ENCODE measurements around the gene PRDM16.
A peak's percentile ranks its signal among the peaks of the same experiment; 100 is the strongest.

The PRDM16 gene

DNA sequence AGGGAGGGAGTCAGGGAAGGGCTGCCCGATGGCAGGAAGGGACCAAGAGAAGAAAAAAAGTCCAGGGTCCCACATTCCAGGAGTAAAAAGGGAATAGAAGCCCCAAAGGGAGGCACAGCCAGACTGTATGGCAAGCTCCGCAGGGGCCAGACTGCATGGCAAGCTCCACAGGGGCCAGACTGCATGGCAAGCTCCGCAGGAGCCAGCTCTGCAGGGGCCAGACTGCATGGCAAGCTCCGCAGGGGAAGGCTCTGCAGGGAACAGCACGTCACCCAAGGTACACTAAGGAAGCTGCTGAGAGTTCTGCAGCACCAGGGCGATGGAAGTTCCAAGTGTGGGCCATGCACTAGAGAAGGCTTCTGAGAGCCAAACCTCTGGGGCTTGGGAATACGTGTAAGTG is 228.8 kb downstream of the PRDM16 start:
- Histone ChIP-seq H3K27me3 (ENCODE audit: control insufficient read depth in 1 of 2, insufficient read depth in 2 of 2, low read length in 2 of 2) (peaks cover 0 to 2% of the 10 kb centered on the region in 2 donors), H3K9me3 (ENCODE audit: control insufficient read depth in 2 of 2, low read length in 2 of 2) (peaks cover 0 to 4% of the 10 kb centered on the region in 2 donors), H3K36me3 (ENCODE audit: control insufficient read depth in 2 of 2, insufficient read depth in 2 of 2, low read length in 2 of 2) (no peaks in the 10 kb centered on the region), H3K9ac (ENCODE audit: low read length in 2 of 2) (no peak overlapping the region), H3K4me3 (ENCODE audit: low read length in 2 of 2) (no peak overlapping the region), H3K27ac (ENCODE audit: low read length) (no peak overlapping the region), H3K4me1 (ENCODE audit: control insufficient read depth, insufficient read depth, low read length) (no peaks in the 10 kb centered on the region)

DNA sequence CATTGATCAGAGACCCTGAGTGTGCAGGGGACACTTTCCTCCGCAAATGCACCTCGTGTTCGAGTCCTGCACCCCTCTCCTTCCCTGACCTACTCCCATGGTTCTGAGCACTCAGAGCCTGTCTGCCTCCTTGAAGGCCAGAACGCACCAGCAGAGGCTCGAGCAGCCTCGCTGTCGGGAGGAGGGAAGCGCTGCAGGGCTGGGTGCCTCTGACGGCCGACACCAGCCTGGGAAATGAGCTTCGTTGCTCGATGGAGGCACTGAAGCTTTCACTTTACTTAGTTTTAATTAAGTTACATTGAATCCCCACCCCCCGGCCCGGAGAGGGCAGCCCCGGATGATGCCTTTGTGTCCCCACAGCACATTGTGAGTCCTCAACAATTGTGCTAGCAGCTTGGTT is 229.2 kb downstream of the PRDM16 start:
- no peak overlapping the region for H3K4me3 ChIP-seq (ENCODE audit: low read length in 2 of 2)
- H3K36me3 ChIP-seq (ENCODE audit: control insufficient read depth in 2 of 2, insufficient read depth in 2 of 2, low read length in 2 of 2): no peaks in the 10 kb centered on the region
- H3K27ac ChIP-seq (ENCODE audit: low read length): no peak overlapping the region
- peaks cover 0 to 2% of the 10 kb centered on the region in 2 donors for H3K27me3 ChIP-seq (ENCODE audit: control insufficient read depth in 1 of 2, insufficient read depth in 2 of 2, low read length in 2 of 2)
- peaks cover 0 to 4% of the 10 kb centered on the region in 2 donors for H3K9me3 ChIP-seq (ENCODE audit: control insufficient read depth in 2 of 2, low read length in 2 of 2)
- H3K9ac ChIP-seq (ENCODE audit: low read length in 2 of 2): no peak overlapping the region
- no peaks in the 10 kb centered on the region for H3K4me1 ChIP-seq (ENCODE audit: control insufficient read depth, insufficient read depth, low read length)

DNA sequence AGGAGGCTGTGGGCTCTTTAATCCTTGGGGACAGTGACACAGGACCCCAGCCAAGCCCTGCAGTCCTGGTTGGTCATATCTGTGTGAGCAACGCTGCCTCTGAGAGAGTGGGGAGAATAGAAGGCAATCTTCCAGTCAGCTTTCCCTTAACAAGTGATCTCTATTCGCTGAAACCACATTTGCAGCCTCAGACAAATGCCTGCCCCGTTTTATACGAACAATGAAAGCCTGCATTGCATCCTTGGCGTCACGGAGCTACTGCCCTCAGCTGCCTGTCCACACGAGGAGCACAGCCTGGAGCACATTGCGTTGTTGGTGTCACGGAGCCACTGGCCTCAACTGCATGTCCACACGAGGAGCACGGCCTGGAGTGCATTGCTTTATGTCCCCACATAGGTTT is 235.2 kb downstream of the PRDM16 start:
- no peaks in the 10 kb centered on the region for H3K27me3 ChIP-seq (ENCODE audit: control insufficient read depth in 1 of 2, insufficient read depth in 2 of 2, low read length in 2 of 2)
- H3K9me3 ChIP-seq (ENCODE audit: control insufficient read depth in 2 of 2, low read length in 2 of 2): peaks cover 0 to 4% of the 10 kb centered on the region in 2 donors
- H3K4me1 ChIP-seq (ENCODE audit: control insufficient read depth, insufficient read depth, low read length): no peaks in the 10 kb centered on the region
- H3K27ac ChIP-seq (ENCODE audit: low read length): no peak overlapping the region
- H3K4me3 ChIP-seq (ENCODE audit: low read length in 2 of 2): no peak overlapping the region
- no peak overlapping the region for H3K9ac ChIP-seq (ENCODE audit: low read length in 2 of 2)
- H3K36me3 ChIP-seq (ENCODE audit: control insufficient read depth in 2 of 2, insufficient read depth in 2 of 2, low read length in 2 of 2): no peaks in the 10 kb centered on the region

DNA sequence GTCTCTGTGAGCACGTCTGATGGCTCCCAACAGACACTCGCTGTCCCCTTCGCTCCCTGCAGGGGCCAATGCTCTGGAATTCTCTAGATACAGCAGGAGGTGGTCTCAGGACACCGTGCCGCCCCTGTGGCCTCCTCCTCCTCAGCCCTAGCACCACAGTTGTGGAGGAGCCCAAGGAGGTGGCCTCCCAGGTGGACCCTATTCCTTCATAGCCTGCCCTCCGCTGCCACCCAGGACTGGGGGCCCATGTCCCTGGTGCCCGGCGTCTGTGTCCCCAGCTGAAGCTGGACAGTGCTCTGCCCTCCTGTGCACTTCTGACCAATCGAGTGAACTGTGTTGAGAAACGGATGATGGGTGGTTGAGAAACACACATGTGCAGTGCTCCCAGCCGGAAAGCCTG is 235.7 kb downstream of the PRDM16 start:
- Histone ChIP-seq H3K4me3 (ENCODE audit: low read length in 2 of 2) (no peak overlapping the region), H3K4me1 (ENCODE audit: control insufficient read depth, insufficient read depth, low read length) (no peaks in the 10 kb centered on the region), H3K27me3 (ENCODE audit: control insufficient read depth in 1 of 2, insufficient read depth in 2 of 2, low read length in 2 of 2) (no peaks in the 10 kb centered on the region), H3K9me3 (ENCODE audit: control insufficient read depth in 2 of 2, low read length in 2 of 2) (peaks cover 0 to 4% of the 10 kb centered on the region in 2 donors), H3K27ac (ENCODE audit: low read length) (no peak overlapping the region), H3K9ac (ENCODE audit: low read length in 2 of 2) (no peak overlapping the region), H3K36me3 (ENCODE audit: control insufficient read depth in 2 of 2, insufficient read depth in 2 of 2, low read length in 2 of 2) (no peaks in the 10 kb centered on the region)

DNA sequence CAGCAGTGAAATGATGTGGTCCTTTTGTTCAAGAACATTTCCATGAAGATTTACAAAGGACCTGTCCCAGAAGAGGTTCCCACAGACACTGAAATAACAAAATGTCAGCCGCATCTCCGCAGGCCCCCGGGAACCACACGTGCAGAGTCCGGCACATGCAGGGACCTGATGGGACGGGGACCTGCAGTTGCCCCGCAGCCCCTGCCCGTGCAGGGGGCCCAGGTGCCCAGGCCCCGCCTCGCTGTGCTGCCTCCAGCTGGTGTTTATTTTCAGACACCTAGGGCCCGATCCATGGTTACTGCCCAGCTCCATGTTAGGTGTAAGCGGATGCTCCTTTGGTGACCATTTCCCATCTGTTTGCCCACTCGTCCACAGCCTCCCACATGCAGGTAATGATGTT is 236.2 kb downstream of the PRDM16 start:
- Histone ChIP-seq H3K36me3 (ENCODE audit: control insufficient read depth in 2 of 2, insufficient read depth in 2 of 2, low read length in 2 of 2) (no peaks in the 10 kb centered on the region), H3K9ac (ENCODE audit: low read length in 2 of 2) (no peak overlapping the region), H3K9me3 (ENCODE audit: control insufficient read depth in 2 of 2, low read length in 2 of 2) (peaks cover 0 to 4% of the 10 kb centered on the region in 2 donors), H3K27ac (ENCODE audit: low read length) (no peak overlapping the region), H3K4me3 (ENCODE audit: low read length in 2 of 2) (no peak overlapping the region), H3K27me3 (ENCODE audit: control insufficient read depth in 1 of 2, insufficient read depth in 2 of 2, low read length in 2 of 2) (no peaks in the 10 kb centered on the region), H3K4me1 (ENCODE audit: control insufficient read depth, insufficient read depth, low read length) (no peaks in the 10 kb centered on the region)

DNA sequence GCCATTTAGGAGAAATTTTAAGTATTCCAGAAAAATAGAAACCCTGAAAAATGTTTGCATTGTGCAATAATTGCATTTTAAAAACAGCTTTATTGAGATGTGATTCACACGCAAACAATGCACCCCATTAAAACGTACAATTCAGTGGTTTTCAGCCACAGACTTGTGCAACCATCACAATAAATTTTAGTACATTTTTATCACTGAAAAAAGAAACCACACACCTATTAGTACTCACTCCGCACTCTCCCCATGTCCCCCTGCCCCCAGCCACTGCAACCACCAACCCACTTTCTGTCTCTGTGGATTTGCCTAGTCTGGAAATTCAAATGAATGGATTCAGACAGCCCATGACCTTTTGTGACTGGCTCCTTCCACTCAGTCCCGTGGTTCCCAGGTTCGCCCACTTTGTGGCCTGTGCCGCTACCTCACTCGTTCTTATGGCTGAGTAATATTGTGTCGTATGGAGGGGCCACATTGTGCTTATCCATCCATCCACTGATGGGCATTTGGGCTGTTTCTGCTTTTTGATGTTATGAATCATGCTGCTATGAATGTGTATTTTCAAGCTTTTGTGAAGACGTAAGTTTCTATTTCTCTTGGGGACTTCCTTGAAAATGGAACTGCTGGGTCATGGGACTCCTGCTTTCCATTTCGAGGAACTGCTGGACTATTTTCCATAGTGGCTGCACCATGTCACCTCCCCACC is 237.7 kb downstream of the PRDM16 start:
- no peak overlapping the region for H3K4me3 ChIP-seq (ENCODE audit: low read length in 2 of 2)
- no peak overlapping the region for H3K27ac ChIP-seq (ENCODE audit: low read length)
- H3K27me3 ChIP-seq (ENCODE audit: control insufficient read depth in 1 of 2, insufficient read depth in 2 of 2, low read length in 2 of 2): no peaks in the 10 kb centered on the region
- H3K9ac ChIP-seq (ENCODE audit: low read length in 2 of 2): no peak overlapping the region
- no peaks in the 10 kb centered on the region for H3K36me3 ChIP-seq (ENCODE audit: control insufficient read depth in 2 of 2, insufficient read depth in 2 of 2, low read length in 2 of 2)
- peaks cover 4% of the 10 kb centered on the region for H3K4me1 ChIP-seq (ENCODE audit: control insufficient read depth, insufficient read depth, low read length)
- H3K9me3 ChIP-seq (ENCODE audit: control insufficient read depth in 2 of 2, low read length in 2 of 2): peaks cover 0 to 2% of the 10 kb centered on the region in 2 donors

DNA sequence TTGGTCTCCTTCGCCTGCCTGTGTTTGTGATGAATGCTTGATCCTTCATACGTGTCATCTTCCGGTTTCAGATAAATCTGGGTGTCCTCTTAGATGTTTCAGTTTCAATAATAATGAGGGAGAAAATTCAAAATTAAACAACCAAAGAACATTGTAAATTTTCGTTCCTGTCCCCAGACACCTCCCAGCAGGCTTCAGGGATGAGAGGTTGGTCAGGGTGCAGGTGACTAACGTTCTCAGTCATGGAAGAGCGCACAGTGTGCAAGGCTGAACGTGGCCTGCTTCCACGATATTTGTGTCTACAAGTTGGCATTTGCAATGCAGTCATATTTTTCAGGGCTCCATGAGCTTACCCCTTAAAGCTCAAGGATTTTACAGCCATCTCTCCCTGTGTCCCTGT is 238.4 kb downstream of the PRDM16 start:
- Histone ChIP-seq H3K36me3 (ENCODE audit: control insufficient read depth in 2 of 2, insufficient read depth in 2 of 2, low read length in 2 of 2) (no peaks in the 10 kb centered on the region), H3K9me3 (ENCODE audit: control insufficient read depth in 2 of 2, low read length in 2 of 2) (no peaks in the 10 kb centered on the region), H3K27ac (ENCODE audit: low read length) (no peak overlapping the region), H3K9ac (ENCODE audit: low read length in 2 of 2) (no peak overlapping the region), H3K27me3 (ENCODE audit: control insufficient read depth in 1 of 2, insufficient read depth in 2 of 2, low read length in 2 of 2) (no peaks in the 10 kb centered on the region), H3K4me3 (ENCODE audit: low read length in 2 of 2) (no peak overlapping the region), H3K4me1 (ENCODE audit: control insufficient read depth, insufficient read depth, low read length) (peaks cover 7% of the 10 kb centered on the region)

DNA sequence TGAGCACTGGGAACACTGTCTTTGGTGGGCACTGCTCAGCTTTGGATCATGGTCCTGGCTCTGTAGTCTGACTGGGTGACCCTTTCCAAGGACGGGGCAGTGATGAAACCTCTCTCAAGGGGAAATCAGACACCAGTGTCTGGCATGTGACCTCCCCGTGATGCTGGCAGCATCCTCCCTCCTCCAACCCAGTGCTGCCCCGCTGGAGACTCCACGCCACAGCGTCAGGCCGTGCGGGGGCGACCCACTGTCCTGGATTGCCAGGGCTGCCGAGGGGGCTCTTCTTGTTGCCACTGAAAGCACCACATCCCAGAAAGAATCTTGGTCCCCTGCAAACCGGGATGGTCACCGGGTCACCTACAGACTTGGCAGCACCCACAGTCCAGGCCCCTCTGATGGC is 239.1 kb downstream of the PRDM16 start:
- H3K9me3 ChIP-seq (ENCODE audit: control insufficient read depth in 2 of 2, low read length in 2 of 2): no peaks in the 10 kb centered on the region
- H3K27ac ChIP-seq (ENCODE audit: low read length): no peak overlapping the region
- no peak overlapping the region for H3K4me3 ChIP-seq (ENCODE audit: low read length in 2 of 2)
- no peak overlapping the region for H3K9ac ChIP-seq (ENCODE audit: low read length in 2 of 2)
- H3K36me3 ChIP-seq (ENCODE audit: control insufficient read depth in 2 of 2, insufficient read depth in 2 of 2, low read length in 2 of 2): no peaks in the 10 kb centered on the region
- peaks cover 13% of the 10 kb centered on the region for H3K4me1 ChIP-seq (ENCODE audit: control insufficient read depth, insufficient read depth, low read length)
- H3K27me3 ChIP-seq (ENCODE audit: control insufficient read depth in 1 of 2, insufficient read depth in 2 of 2, low read length in 2 of 2): no peaks in the 10 kb centered on the region

DNA sequence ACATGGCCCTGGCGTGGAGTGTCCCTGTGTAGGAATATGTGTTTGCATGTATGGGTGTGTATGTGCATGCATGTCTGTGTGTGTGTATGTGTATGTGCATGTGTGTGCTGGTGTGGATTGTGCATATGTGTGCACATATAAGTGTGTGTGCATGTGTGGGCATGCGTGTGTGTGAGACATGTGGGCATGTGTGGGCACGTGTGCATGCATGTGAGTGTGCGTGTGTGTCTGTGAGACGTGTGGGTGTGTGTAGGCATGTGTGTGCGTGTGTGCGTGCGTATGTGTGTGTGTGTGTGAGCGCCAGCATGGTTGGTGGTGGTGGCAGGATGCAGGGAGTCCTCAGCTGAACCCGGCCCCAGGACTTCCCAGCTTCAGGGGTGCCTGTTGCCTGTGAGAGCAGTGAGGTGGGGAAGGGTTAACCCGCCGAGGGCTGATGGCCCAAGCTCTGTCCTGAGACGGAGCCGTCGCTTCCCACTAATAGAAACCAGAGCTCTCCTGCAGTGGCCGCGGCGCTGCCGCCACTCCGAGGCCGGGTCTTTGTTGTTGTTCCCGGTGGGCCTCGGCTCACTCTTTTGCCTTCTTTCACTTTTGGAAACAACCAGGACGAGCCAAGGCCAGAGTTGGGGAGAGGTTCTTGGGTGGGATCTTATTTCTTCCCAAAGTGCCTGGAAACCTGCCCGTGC is 241.9 kb downstream of the PRDM16 start:
- H3K4me3 ChIP-seq (ENCODE audit: low read length in 2 of 2): no peak overlapping the region
- H3K27ac ChIP-seq (ENCODE audit: low read length): no peak overlapping the region
- H3K4me1 ChIP-seq (ENCODE audit: control insufficient read depth, insufficient read depth, low read length): peaks cover 36% of the 10 kb centered on the region
- H3K9ac ChIP-seq (ENCODE audit: low read length in 2 of 2): no peak overlapping the region
- no peaks in the 10 kb centered on the region for H3K27me3 ChIP-seq (ENCODE audit: control insufficient read depth in 1 of 2, insufficient read depth in 2 of 2, low read length in 2 of 2)
- no peaks in the 10 kb centered on the region for H3K9me3 ChIP-seq (ENCODE audit: control insufficient read depth in 2 of 2, low read length in 2 of 2)
- H3K36me3 ChIP-seq (ENCODE audit: control insufficient read depth in 2 of 2, insufficient read depth in 2 of 2, low read length in 2 of 2): no peaks in the 10 kb centered on the region

DNA sequence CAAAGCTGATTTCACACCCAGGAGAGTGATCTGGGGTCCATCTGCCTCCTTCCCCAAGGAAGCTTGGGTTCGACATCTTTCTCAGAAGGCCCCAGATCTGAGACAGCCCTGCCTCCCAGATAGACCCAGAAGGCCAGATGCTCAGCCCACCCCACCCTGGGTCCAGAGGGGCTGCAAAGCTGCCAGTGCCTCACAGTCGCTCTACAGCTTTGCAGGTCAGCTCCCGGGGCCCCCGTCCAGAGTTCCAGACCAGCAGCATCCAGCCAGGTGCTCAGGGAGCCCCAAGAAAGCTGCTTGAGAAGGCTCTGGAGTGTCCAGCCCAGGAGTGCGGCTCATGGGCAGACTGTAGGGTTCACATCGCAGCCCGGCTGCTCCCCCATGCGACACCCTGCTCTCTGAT is 242.7 kb downstream of the PRDM16 start:
- no peak overlapping the region for H3K9ac ChIP-seq (ENCODE audit: low read length in 2 of 2)
- H3K9me3 ChIP-seq (ENCODE audit: control insufficient read depth in 2 of 2, low read length in 2 of 2): no peaks in the 10 kb centered on the region
- no peaks in the 10 kb centered on the region for H3K36me3 ChIP-seq (ENCODE audit: control insufficient read depth in 2 of 2, insufficient read depth in 2 of 2, low read length in 2 of 2)
- H3K4me3 ChIP-seq (ENCODE audit: low read length in 2 of 2): no peak overlapping the region
- no peak overlapping the region for H3K27ac ChIP-seq (ENCODE audit: low read length)
- peaks cover 36% of the 10 kb centered on the region for H3K4me1 ChIP-seq (ENCODE audit: control insufficient read depth, insufficient read depth, low read length)
- H3K27me3 ChIP-seq (ENCODE audit: control insufficient read depth in 1 of 2, insufficient read depth in 2 of 2, low read length in 2 of 2): no peaks in the 10 kb centered on the region

DNA sequence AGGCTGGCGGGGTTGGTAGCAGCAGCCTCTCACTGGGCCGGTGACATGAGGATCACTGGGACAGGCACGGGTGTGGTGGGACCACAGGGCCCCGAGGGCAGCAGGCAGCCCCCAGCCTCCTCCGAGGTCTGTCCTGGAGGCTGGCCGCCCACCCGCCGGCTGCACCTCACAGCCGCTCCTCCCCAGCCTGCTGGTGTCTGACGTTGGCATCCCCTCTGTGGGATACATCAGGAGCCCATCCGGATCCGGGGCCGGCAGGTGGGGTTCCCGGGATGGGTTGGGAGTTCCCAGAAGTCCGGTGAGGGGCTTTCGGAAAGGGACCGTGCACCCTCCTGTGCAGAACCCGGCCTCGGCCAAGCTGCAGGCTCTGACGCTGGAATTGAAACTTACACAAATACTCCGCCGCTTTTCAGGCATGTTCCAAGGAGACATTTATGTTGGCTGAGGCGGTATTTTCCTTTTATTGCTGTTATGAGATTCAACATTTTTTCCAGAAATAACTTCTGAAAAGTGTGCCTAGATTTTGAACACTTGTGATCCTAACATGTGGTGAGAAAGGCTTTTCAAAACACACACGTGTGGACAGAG is 243.4 kb downstream of the PRDM16 start:
- H3K9ac ChIP-seq (ENCODE audit: low read length in 2 of 2): peak overlapping the region; percentile 60 to 80
- no peaks in the 10 kb centered on the region for H3K9me3 ChIP-seq (ENCODE audit: control insufficient read depth in 2 of 2, low read length in 2 of 2)
- peaks cover 36% of the 10 kb centered on the region for H3K4me1 ChIP-seq (ENCODE audit: control insufficient read depth, insufficient read depth, low read length)
- H3K36me3 ChIP-seq (ENCODE audit: control insufficient read depth in 2 of 2, insufficient read depth in 2 of 2, low read length in 2 of 2): no peaks in the 10 kb centered on the region
- H3K27me3 ChIP-seq (ENCODE audit: control insufficient read depth in 1 of 2, insufficient read depth in 2 of 2, low read length in 2 of 2): no peaks in the 10 kb centered on the region
- peak overlapping the region; percentile 99 for H3K27ac ChIP-seq (ENCODE audit: low read length)
- peak overlapping the region in 1 of 2 donors; percentile 22 for H3K4me3 ChIP-seq (ENCODE audit: low read length in 2 of 2)
